ENCODE data around the gene MCRS1. TPM values are rescaled to one million over a fixed set of nuclear protein-coding genes. Genes with fewer than 3 reads are reported as not detected.

Gene MCRS1
- total RNA-seq, 2 donors from 2014 or later = 97.5 to 98.9 TPM

GRCh38 chr12:49603721-49604120 lies 35.8 kb upstream of the MCRS1 start:
- H3K36me3 ChIP-seq (ENCODE audit: control insufficient read depth, insufficient read depth, low read length) = no peaks in the 10 kb centered on the region
- 100% methylated on average over 1 of the region's 1 CpG for WGBS, 2 experiments (ENCODE audit: insufficient coverage in 1 of 2, insufficient read length in 1 of 2)
- H3K36me3 Mint-ChIP-seq (ENCODE audit: low read depth) = peaks cover 10% of the 10 kb centered on the region
- H3K4me1 Mint-ChIP-seq = peaks cover 10% of the 10 kb centered on the region
- DNase-seq = no peak
- H3K4me1 ChIP-seq (ENCODE audit: control insufficient read depth, insufficient read depth, low read length) = no peaks in the 10 kb centered on the region
- H3K9ac ChIP-seq (ENCODE audit: extremely low read depth, low read length, poor library complexity, severe bottlenecking) = no peak overlapping the region
- H3K27ac Mint-ChIP-seq = no peak overlapping the region
- TF ChIP-seq CTCF (conservative IDR thresholded peaks at IDR 0.05) = no peak
- H3K9me3 ChIP-seq (ENCODE audit: control insufficient read depth, low read length) = no peaks in the 10 kb centered on the region
- no peaks in the 10 kb centered on the region for H3K9me3 Mint-ChIP-seq
- no peak overlapping the region for H3K27ac ChIP-seq (ENCODE audit: low read depth, low read length)
- peaks cover 3% of the 10 kb centered on the region for H3K27me3 Mint-ChIP-seq (ENCODE audit: insufficient read depth)
- no peak overlapping the region for H3K4me3 ChIP-seq (ENCODE audit: low read length)
- H3K4me3 Mint-ChIP-seq = no peak overlapping the region
- no peaks in the 10 kb centered on the region for H3K27me3 ChIP-seq (ENCODE audit: control insufficient read depth, insufficient read depth, low read length, poor library complexity, severe bottlenecking)

- no peak overlapping the region for H3K27ac Mint-ChIP-seq
Measured at GRCh38 chr12:49599961-49600360, 32.0 kb upstream of the MCRS1 start.

GRCh38 chr12:49598527-49598926 lies 30.6 kb upstream of the MCRS1 start:
- H3K27ac Mint-ChIP-seq = peak overlapping the region; percentile 58
- 80 to 93% methylated on average over 3 to 10 of the region's 10 CpGs for WGBS, 2 experiments (ENCODE audit: insufficient coverage in 1 of 2, insufficient read length in 1 of 2)

More at GRCh38 chr12:49599961-49600360, 32.0 kb upstream of the MCRS1 start:
- Histone ChIP-seq H3K9me3 (ENCODE audit: control insufficient read depth, low read length) (no peaks in the 10 kb centered on the region), H3K4me3 (ENCODE audit: low read length) (no peak overlapping the region), H3K27ac (ENCODE audit: low read depth, low read length) (no peak overlapping the region), H3K27me3 (ENCODE audit: control insufficient read depth, insufficient read depth, low read length, poor library complexity, severe bottlenecking) (no peaks in the 10 kb centered on the region), H3K9ac (ENCODE audit: extremely low read depth, low read length, poor library complexity, severe bottlenecking) (no peak overlapping the region), H3K36me3 (ENCODE audit: control insufficient read depth, insufficient read depth, low read length) (no peaks in the 10 kb centered on the region), H3K4me1 (ENCODE audit: control insufficient read depth, insufficient read depth, low read length) (no peaks in the 10 kb centered on the region)
- no peaks in the 10 kb centered on the region for H3K27me3 Mint-ChIP-seq (ENCODE audit: insufficient read depth)
- no peaks in the 10 kb centered on the region for H3K9me3 Mint-ChIP-seq
- H3K36me3 Mint-ChIP-seq (ENCODE audit: low read depth) = peaks cover 10% of the 10 kb centered on the region
- H3K4me3 Mint-ChIP-seq = no peak overlapping the region
- DNase-seq = no peak
- peaks cover 10% of the 10 kb centered on the region for H3K4me1 Mint-ChIP-seq
- TF ChIP-seq CTCF (conservative IDR thresholded peaks at IDR 0.05) = no peak
- 94 to 100% methylated on average over 7 to 8 of the region's 8 CpGs for WGBS, 2 experiments (ENCODE audit: insufficient coverage in 1 of 2, insufficient read length in 1 of 2)

More at GRCh38 chr12:49598527-49598926, 30.6 kb upstream of the MCRS1 start:
- peaks cover 14% of the 10 kb centered on the region for H3K36me3 Mint-ChIP-seq (ENCODE audit: low read depth)
- no peaks in the 10 kb centered on the region for H3K4me1 ChIP-seq (ENCODE audit: control insufficient read depth, insufficient read depth, low read length)
- no peak overlapping the region for H3K4me3 ChIP-seq (ENCODE audit: low read length)
- no peak overlapping the region for H3K4me3 Mint-ChIP-seq
- H3K27me3 Mint-ChIP-seq (ENCODE audit: insufficient read depth) = no peaks in the 10 kb centered on the region
- no peaks in the 10 kb centered on the region for H3K9me3 ChIP-seq (ENCODE audit: control insufficient read depth, low read length)
- H3K36me3 ChIP-seq (ENCODE audit: control insufficient read depth, insufficient read depth, low read length) = no peaks in the 10 kb centered on the region
- no peaks in the 10 kb centered on the region for H3K27me3 ChIP-seq (ENCODE audit: control insufficient read depth, insufficient read depth, low read length, poor library complexity, severe bottlenecking)
- H3K9me3 Mint-ChIP-seq = no peaks in the 10 kb centered on the region
- H3K27ac ChIP-seq (ENCODE audit: low read depth, low read length) = no peak overlapping the region
- no peak for DNase-seq
- H3K9ac ChIP-seq (ENCODE audit: extremely low read depth, low read length, poor library complexity, severe bottlenecking) = no peak overlapping the region
- no peak for TF ChIP-seq CTCF (conservative IDR thresholded peaks at IDR 0.05)
- H3K4me1 Mint-ChIP-seq = peaks cover 10% of the 10 kb centered on the region
